GM21367 (cell line): ENCODE results near the gene CDC42SE1.

Experiments
- ATAC-seq: cut with Tn5 transposase; IDR thresholded peaks from one replicate; pipeline ENCODE4 v1.9.1; 2021; ENCODE audit not compliant: unreplicated experiment

CDC42SE1 gene

DNA sequence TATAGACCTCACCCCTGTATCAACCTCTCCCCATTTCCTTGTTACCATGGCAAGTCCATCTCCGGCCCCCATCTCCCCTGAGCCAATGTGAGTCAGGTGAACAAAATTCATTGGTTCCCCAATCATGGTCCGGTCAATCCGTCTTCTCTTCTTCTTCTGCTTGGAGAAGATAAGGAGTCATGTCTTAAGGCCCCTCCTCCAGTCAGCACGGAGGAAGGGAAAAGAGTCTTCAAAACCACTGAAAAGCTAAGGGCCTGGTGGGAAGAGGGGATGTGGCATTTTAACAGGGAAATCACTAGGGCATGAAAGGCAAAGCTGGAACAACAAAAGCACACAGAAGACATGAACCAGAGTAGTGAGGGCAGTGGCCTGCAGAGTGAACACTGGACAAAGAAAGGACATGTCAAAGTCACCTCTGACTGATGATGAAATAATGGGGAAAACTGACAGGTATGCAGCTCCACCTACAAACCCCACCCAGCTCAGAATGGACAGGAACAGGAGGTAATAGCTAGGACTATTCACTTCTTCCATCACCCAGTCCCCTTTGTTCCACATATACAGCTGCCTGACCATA is 4.4 kb downstream of the CDC42SE1 start:
- ATAC-seq: no peak

DNA sequence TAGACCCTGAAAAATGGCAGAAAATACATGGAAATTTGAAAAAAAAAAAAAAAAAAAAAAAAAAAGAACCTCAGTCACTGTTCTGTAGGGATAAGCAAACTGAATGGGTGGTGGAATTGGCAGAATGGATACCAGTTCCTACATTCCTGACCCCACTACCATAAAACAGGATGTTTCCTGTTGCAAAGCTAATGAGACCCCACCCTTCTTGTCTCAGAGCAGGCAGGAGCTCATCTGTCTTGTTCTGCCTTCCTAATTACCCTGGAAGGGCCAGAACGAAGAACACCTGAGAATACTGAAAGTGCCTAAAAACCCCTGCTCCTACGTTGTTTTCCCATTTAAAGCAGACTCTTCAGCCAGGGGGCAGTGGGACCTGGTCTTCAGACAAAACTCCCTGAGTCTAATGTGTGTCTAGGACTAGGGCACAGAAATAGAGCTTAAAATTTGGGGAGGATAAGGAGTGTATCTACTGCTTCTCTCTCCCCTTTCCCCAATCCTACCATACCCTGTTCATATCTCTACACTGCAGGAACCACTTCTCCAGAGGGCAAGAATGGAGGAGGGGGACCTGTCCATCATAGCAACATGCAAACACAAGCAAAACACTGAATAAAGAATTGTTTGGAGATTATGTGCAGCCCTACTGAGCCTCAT is 7.9 kb downstream of the CDC42SE1 start:
- ATAC-seq: no peak

GRCh38 chr1:151050051-151050688 is 9.3 kb downstream of the CDC42SE1 start:
- no peak for ATAC-seq

DNA sequence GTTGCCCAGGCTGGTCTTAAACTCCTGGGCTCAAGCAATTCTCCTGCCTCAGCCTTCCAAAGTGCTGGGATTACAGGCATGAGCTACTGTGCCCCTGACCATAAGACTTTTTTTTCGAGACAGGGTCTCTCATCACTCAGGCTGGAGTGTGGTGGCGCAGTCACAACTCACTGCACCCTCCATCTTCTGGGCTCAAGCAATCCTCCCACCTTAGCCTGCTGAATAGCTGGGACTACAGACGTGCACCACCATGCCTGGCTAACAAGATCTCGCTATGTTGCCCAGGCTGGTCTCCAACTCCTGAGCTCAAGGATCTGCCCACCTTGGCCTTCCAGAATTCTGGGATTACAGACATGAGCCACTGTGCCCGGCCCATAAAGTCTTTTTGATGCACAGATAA is 10.0 kb downstream of the CDC42SE1 start:
- ATAC-seq: no peak

DNA sequence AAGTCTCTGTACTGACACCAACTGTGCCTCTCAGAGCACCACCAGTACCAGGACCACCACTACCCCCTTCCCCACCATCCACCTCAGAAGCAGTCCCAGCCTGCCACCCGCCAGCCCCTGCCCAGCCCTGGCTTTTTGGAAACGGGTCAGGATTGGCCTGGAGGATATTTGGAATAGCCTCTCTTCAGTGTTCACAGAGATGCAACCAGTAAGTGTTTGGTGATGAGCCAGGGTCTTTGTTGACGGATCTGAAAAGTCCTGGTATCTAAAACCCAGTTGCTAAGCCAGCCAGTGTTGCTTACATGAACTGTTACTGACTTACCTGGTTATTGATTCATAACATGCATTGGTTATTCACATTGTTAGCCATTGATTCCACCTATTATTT is 10.8 kb downstream of the CDC42SE1 start:
- ATAC-seq: no peak

DNA sequence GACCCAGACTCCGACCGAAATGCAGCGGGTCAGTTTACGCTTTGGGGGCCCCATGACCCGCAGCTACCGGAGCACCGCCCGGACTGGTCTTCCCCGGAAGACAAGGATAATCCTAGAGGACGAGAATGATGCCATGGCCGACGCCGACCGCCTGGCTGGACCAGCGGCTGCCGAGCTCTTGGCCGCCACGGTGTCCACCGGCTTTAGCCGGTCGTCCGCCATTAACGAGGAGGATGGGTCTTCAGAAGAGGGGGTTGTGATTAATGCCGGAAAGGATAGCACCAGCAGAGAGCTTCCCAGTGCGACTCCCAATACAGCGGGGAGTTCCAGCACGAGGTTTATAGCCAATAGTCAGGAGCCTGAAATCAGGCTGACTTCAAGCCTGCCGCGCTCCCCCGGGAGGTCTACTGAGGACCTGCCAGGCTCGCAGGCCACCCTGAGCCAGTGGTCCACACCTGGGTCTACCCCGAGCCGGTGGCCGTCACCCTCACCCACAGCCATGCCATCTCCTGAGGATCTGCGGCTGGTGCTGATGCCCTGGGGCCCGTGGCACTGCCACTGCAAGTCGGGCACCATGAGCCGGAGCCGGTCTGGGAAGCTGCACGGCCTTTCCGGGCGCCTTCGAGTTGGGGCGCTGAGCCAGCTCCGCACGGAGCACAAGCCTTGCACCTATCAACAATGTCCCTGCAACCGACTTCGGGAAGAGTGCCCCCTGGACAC is 11.3 kb downstream of the CDC42SE1 start:
- ATAC-seq: no peak

GRCh38 chr1:151047591-151047924 is 11.9 kb downstream of the CDC42SE1 start, which contains the start of gene C1orf56:
TSS of gene C1orf56 (plus strand) at chr1:151047751. CDS start at chr1:151047848, 97 bp downstream.
- no peak for ATAC-seq

- ATAC-seq: no peak
Observed at GRCh38 chr1:151043163-151043562, 16.3 kb downstream of the CDC42SE1 start.

DNA sequence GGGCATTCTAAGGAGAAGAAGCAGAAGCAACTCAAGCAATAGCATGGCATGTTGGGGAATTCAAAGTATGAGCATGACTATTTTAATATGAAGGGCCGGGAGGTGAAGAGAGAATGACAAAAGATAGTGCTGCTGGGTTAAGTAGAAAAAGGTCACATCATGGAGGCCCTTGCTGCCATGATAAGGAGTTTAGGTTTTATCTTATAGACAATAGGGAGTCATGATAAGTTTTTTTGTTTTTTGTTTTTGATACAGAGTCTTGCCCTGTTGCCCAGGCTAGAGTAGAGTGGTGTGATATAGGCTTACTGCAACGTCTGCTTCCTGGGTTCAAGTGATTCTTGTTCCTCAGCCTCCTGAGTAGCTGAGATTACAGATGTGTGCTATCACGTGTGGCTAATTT is 19.9 kb downstream of the CDC42SE1 start:
- no peak for ATAC-seq

DNA sequence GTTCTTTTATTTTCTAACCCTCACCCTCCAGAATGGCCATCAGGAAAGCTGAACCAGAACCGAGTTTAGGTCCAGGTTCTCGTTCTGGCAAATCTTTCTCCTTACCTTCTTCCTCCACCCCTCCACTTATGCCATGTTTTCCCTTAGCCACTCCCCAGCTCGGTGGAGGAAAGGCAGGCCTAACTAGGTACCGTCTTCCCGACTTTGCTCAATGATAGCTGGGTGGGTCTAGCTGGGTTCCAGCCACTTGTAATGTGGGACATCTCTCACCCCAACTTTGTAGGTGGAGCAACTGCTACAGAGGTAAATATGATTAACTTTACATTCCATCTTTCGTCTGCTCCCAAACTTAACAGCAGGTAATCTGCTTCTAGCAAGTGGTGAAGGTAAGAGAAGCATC is 22.4 kb downstream of the CDC42SE1 start:
- ATAC-seq: no peak

- ATAC-seq: no peak
Observed at GRCh38 chr1:151036356-151036755, 23.1 kb downstream of the CDC42SE1 start, which contains the start of gene BNIPL. TSS of gene BNIPL (plus strand) at chr1:151036586. CDS start at chr1:151036726, 140 bp downstream.

DNA sequence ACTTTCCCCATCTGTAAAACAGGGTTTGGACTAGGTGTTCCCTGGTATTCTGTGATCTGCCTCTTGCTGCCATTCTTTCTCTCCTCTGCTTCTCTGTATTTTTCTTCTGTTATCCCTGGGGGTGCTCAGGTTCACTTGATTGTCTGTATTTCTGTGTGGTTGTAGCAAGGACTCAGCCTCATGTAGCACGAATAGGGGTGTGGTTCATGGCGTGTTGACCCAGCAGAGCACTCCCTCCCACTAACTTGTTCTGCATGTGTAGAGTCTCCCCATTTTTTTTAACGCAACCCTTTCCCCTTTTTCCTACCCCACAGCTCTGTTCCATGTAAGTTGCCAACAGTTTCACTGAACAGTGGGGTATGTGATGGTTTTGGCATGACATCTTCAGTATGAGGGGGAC is 24.3 kb downstream of the CDC42SE1 start:
- no peak for ATAC-seq

DNA sequence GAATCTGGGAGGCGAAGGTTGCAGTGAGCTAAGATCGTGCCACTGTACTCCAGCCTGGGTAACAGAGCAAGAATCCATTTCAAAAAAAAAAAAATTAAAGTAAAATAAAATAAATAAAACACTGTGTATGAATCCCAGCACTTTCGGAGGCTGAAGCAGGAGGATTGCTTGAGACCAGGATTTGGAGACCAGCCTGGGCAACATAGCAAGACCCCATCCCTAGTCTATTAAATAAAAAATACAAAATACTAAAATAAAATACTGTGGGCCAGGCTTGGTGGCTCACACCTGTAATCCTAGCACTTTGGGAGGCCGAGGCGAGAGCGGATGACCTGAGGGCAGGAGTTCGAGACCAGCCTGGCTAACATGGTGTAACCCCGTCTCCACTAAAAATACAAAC is 27.3 kb downstream of the CDC42SE1 start:
- no peak for ATAC-seq

DNA sequence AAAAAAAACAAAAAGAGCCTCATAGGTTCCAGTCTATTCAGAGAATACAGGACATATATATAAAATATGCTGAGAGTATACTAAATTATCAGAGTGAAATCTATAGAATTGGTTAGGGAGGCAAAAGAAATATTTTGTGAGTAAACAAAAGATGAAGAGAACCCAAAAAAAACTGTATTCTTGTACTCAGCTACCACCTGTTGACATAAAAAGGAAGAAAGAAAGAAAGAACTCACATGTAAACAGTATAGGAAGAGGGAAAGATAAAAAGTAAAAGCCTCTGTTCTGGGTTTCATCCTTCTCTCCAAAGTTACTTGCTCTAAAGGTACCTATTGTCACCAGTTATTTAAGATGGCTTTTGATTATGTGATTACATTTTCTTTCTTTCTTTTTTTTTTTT is 33.0 kb downstream of the CDC42SE1 start:
- no peak for ATAC-seq

GRCh38 chr1:151024540-151025146 is 34.8 kb downstream of the CDC42SE1 start:
- ATAC-seq: no peak

GRCh38 chr1:151013518-151013917 is 45.9 kb downstream of the CDC42SE1 start:
- no peak for ATAC-seq

GRCh38 chr1:151012684-151013471 is 46.5 kb downstream of the CDC42SE1 start:
- no peak for ATAC-seq

- ATAC-seq: no peak
Observed at GRCh38 chr1:151011154-151011850, 48.1 kb downstream of the CDC42SE1 start.

GRCh38 chr1:151010346-151010726 is 49.1 kb downstream of the CDC42SE1 start:
- ATAC-seq: no peak
